ENCODE results near the gene TMEM135.

The TMEM135 gene

DNA sequence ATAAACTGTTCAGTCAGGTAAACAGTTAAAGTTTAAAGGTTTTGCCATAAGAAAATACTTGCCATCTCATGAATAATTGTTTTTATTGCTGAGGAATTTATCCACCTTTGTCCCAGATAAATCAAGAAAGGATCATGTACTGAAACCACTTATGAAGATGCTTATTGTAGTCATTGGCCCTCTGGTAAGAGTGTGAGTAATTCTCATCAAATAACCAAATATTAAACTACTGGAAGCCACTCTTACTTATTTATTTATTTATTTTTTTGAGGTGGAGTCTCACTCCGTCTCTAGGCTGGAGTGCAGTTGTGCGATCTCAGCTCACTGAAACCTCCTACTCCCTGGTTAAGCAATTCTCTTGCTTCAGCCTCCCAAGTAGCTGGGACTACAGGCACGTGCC is 35.1 kb downstream of the TMEM135 start:
- no peaks in the 10 kb centered on the region for H3K9me3 ChIP-seq (ENCODE audit: control insufficient read depth in 2 of 2, low read length in 2 of 2)
- no peak overlapping the region for H3K9ac ChIP-seq (ENCODE audit: low read depth in 1 of 2, low read length in 2 of 2)
- H3K36me3 ChIP-seq (ENCODE audit: control insufficient read depth in 2 of 2, insufficient read depth in 2 of 2, low read length in 2 of 2), result peaks cover 14 to 21% of the 10 kb centered on the region in 2 donors
- no peaks in the 10 kb centered on the region for H3K27me3 ChIP-seq (ENCODE audit: control insufficient read depth in 2 of 2, insufficient read depth in 2 of 2, low read length in 2 of 2)
- H3K4me1 ChIP-seq (ENCODE audit: control insufficient read depth in 2 of 2, insufficient read depth in 2 of 2, low read length in 2 of 2), result peaks cover 0 to under 1% of the 10 kb centered on the region in 2 donors
- H3K4me3 ChIP-seq (ENCODE audit: low read length in 2 of 2), result no peak overlapping the region
- H3K27ac ChIP-seq (ENCODE audit: low read depth in 2 of 2, low read length in 2 of 2), result no peak overlapping the region

DNA sequence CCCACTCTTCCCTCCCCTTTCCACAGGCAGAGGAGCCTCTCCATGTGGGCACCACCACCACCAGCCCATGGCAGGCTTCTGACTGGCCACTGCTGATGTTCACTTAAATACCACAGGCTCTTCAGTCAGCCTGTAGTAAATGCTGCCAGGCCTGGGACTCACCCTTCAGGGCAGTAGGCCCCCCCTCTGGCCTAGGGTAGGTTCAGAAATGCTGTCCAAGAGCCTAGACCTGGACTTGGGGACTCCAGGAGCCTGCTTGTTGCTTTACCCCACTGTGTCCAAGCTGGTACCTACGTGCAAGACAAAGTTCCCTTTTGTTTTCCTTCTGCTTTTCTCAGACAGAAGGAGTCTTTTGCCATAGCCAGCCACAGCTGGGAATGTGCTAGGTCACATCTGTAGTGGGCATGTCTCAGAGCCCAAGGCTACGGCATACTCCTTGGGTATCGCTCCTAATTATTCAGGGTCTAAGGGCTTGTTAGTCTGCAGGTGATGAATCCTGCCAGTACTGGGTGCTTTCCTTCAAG is 38.6 kb downstream of the TMEM135 start:
- H3K9ac ChIP-seq (ENCODE audit: low read depth in 1 of 2, low read length in 2 of 2), result no peak overlapping the region
- no peak overlapping the region for H3K4me3 ChIP-seq (ENCODE audit: low read length in 2 of 2)
- no peaks in the 10 kb centered on the region for H3K27me3 ChIP-seq (ENCODE audit: control insufficient read depth in 2 of 2, insufficient read depth in 2 of 2, low read length in 2 of 2)
- no peaks in the 10 kb centered on the region for H3K4me1 ChIP-seq (ENCODE audit: control insufficient read depth in 2 of 2, insufficient read depth in 2 of 2, low read length in 2 of 2)
- no peak overlapping the region for H3K27ac ChIP-seq (ENCODE audit: low read depth in 2 of 2, low read length in 2 of 2)
- H3K36me3 ChIP-seq (ENCODE audit: control insufficient read depth in 2 of 2, insufficient read depth in 2 of 2, low read length in 2 of 2), result peaks cover 14 to 21% of the 10 kb centered on the region in 2 donors
- no peaks in the 10 kb centered on the region for H3K9me3 ChIP-seq (ENCODE audit: control insufficient read depth in 2 of 2, low read length in 2 of 2)

DNA sequence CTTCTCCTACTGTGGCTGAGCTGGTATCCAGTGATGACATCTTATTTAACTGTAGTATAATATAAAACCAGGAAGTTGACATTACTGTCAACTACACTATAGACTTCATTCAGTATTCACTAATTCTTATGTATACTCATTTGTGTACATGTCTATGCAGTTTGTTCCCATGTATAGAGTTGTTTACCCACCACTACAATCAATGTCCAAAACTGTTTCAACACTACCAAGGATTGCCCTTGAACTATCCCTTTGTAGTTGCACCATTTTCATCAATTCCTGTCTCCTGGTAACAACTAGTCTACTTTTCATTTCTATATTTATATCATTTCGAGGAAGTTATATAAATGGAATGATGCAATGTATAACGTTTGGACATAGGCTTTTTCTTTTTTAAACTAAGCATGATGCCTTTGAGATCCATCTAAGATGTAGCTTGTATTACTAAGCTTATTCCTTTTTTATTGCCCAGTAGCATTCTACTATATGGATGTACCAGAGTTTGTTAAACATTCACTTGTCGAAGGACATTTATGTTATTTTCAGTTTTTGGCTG is 39.2 kb downstream of the TMEM135 start:
- no peaks in the 10 kb centered on the region for H3K4me1 ChIP-seq (ENCODE audit: control insufficient read depth in 2 of 2, insufficient read depth in 2 of 2, low read length in 2 of 2)
- H3K9me3 ChIP-seq (ENCODE audit: control insufficient read depth in 2 of 2, low read length in 2 of 2), result no peaks in the 10 kb centered on the region
- no peaks in the 10 kb centered on the region for H3K27me3 ChIP-seq (ENCODE audit: control insufficient read depth in 2 of 2, insufficient read depth in 2 of 2, low read length in 2 of 2)
- peaks cover 14 to 19% of the 10 kb centered on the region in 2 donors for H3K36me3 ChIP-seq (ENCODE audit: control insufficient read depth in 2 of 2, insufficient read depth in 2 of 2, low read length in 2 of 2)
- H3K27ac ChIP-seq (ENCODE audit: low read depth in 2 of 2, low read length in 2 of 2), result no peak overlapping the region
- no peak overlapping the region for H3K4me3 ChIP-seq (ENCODE audit: low read length in 2 of 2)
- no peak overlapping the region for H3K9ac ChIP-seq (ENCODE audit: low read depth in 1 of 2, low read length in 2 of 2)

DNA sequence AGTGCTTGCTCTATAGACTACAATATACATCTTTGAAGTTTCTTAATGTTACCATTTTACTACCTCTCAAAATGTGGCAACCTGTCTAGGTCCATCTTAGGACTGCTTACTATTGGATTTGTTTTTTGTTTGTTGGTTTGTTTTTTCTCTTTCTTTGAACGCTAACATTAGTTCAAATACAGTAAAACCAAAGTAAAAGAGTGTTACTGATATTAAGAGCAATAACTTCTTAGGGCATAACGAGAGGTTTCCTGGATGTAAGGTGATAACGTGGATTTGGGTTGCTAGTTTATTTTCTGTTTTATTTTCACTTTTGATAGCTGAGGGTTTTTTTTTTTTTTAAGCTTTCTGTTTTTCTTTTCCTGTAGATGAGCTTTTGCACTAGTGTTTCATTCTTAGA is 43.6 kb downstream of the TMEM135 start:
- no peak overlapping the region for H3K9ac ChIP-seq (ENCODE audit: low read depth in 1 of 2, low read length in 2 of 2)
- no peaks in the 10 kb centered on the region for H3K4me1 ChIP-seq (ENCODE audit: control insufficient read depth in 2 of 2, insufficient read depth in 2 of 2, low read length in 2 of 2)
- no peaks in the 10 kb centered on the region for H3K9me3 ChIP-seq (ENCODE audit: control insufficient read depth in 2 of 2, low read length in 2 of 2)
- no peak overlapping the region for H3K27ac ChIP-seq (ENCODE audit: low read depth in 2 of 2, low read length in 2 of 2)
- peak overlapping the region in 1 of 2 donors; percentile 48 for H3K4me3 ChIP-seq (ENCODE audit: low read length in 2 of 2)
- H3K27me3 ChIP-seq (ENCODE audit: control insufficient read depth in 2 of 2, insufficient read depth in 2 of 2, low read length in 2 of 2), result no peaks in the 10 kb centered on the region
- H3K36me3 ChIP-seq (ENCODE audit: control insufficient read depth in 2 of 2, insufficient read depth in 2 of 2, low read length in 2 of 2), result peaks cover 6 to 7% of the 10 kb centered on the region in 2 donors

DNA sequence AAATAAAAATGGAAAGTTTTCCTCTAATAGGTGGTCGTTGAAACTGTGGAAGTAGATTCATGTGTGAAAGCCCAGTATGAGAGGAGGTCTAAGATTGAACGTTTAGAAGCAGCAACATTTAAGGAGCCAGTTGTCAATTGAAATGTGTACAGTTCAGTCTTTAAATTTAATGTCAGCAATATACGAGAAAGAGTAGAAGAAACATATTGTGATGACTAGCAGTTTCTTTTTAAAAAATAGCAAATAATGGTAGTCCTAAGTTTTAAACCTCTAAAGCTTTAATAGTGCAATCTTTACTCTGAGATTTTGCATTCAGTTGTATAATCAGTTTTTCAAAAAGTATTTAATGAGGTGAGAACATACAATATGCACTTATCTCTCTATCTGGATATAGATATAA is 44.9 kb downstream of the TMEM135 start:
- Histone ChIP-seq H3K9ac (ENCODE audit: low read depth in 1 of 2, low read length in 2 of 2) (no peak overlapping the region), H3K27ac (ENCODE audit: low read depth in 2 of 2, low read length in 2 of 2) (no peak overlapping the region), H3K9me3 (ENCODE audit: control insufficient read depth in 2 of 2, low read length in 2 of 2) (no peaks in the 10 kb centered on the region), H3K36me3 (ENCODE audit: control insufficient read depth in 2 of 2, insufficient read depth in 2 of 2, low read length in 2 of 2) (no peaks in the 10 kb centered on the region), H3K27me3 (ENCODE audit: control insufficient read depth in 2 of 2, insufficient read depth in 2 of 2, low read length in 2 of 2) (no peaks in the 10 kb centered on the region), H3K4me1 (ENCODE audit: control insufficient read depth in 2 of 2, insufficient read depth in 2 of 2, low read length in 2 of 2) (no peaks in the 10 kb centered on the region), H3K4me3 (ENCODE audit: low read length in 2 of 2) (no peak overlapping the region)

DNA sequence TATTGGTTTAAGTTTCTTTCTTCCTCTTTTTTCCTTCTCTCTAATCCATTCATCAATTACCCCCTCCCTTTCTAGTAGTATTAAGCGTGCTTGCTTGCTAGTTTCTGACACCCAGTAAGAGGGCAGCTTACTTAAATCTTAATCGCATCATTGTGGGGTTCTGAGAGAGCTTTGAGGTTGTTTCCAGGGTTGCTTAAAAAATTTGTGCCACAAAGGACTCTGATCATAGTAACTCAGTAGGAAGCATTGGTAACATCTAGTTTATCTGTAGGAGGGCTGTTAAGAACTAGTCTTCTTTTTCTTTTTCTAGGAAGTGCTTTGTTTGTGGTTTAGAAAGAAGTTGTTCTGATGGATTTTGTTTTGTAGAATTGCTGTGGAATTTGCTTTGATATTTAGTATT is 45.3 kb downstream of the TMEM135 start:
- Histone ChIP-seq H3K27me3 (ENCODE audit: control insufficient read depth in 2 of 2, insufficient read depth in 2 of 2, low read length in 2 of 2) (no peaks in the 10 kb centered on the region), H3K4me3 (ENCODE audit: low read length in 2 of 2) (no peak overlapping the region), H3K4me1 (ENCODE audit: control insufficient read depth in 2 of 2, insufficient read depth in 2 of 2, low read length in 2 of 2) (no peaks in the 10 kb centered on the region), H3K36me3 (ENCODE audit: control insufficient read depth in 2 of 2, insufficient read depth in 2 of 2, low read length in 2 of 2) (no peaks in the 10 kb centered on the region), H3K9ac (ENCODE audit: low read depth in 1 of 2, low read length in 2 of 2) (no peak overlapping the region), H3K27ac (ENCODE audit: low read depth in 2 of 2, low read length in 2 of 2) (no peak overlapping the region), H3K9me3 (ENCODE audit: control insufficient read depth in 2 of 2, low read length in 2 of 2) (no peaks in the 10 kb centered on the region)

DNA sequence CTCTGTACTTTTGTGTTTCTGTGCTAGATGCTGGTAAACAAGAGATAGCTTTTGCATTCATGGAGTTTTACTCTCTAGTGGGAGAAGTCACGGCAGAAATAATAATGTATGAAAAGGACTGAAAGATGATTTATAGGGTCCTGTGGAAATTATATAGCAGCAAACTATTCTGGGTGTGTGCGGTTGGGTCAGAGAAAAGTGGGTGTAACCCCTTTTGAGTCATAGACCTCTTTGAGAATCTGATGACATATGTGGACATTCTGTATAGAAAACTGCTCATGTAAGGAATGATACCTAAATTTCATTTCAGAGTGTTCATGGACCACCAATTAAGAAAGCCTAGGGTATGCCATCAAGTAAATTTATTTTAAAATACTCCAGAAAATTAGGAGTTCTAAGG is 54.4 kb downstream of the TMEM135 start:
- H3K27ac ChIP-seq (ENCODE audit: low read depth in 2 of 2, low read length in 2 of 2), result no peak overlapping the region
- H3K9ac ChIP-seq (ENCODE audit: low read depth in 1 of 2, low read length in 2 of 2), result no peak overlapping the region
- no peaks in the 10 kb centered on the region for H3K27me3 ChIP-seq (ENCODE audit: control insufficient read depth in 2 of 2, insufficient read depth in 2 of 2, low read length in 2 of 2)
- no peaks in the 10 kb centered on the region for H3K4me1 ChIP-seq (ENCODE audit: control insufficient read depth in 2 of 2, insufficient read depth in 2 of 2, low read length in 2 of 2)
- H3K36me3 ChIP-seq (ENCODE audit: control insufficient read depth in 2 of 2, insufficient read depth in 2 of 2, low read length in 2 of 2), result no peaks in the 10 kb centered on the region
- peaks cover 0 to 5% of the 10 kb centered on the region in 2 donors for H3K9me3 ChIP-seq (ENCODE audit: control insufficient read depth in 2 of 2, low read length in 2 of 2)
- no peak overlapping the region for H3K4me3 ChIP-seq (ENCODE audit: low read length in 2 of 2)

DNA sequence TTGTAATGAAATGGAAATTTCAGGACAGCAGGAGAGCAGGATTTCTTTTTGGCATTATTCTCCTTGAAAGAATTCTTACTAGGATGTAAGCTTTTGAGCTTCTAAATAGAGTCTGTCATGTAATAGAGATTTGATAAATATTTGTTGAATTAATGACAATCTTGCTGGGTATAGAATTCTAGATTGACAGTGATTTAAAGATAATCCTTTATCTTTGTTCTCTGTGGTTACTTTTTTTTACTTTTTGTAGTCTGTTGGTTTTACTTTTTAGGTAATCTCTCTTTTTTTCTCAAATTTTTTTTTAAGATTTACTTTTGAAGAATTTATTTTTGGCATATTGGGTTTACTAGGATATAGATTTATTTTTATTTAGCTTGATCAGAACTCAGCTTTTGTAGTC is 54.8 kb downstream of the TMEM135 start:
- peaks cover 0 to 5% of the 10 kb centered on the region in 2 donors for H3K9me3 ChIP-seq (ENCODE audit: control insufficient read depth in 2 of 2, low read length in 2 of 2)
- no peaks in the 10 kb centered on the region for H3K36me3 ChIP-seq (ENCODE audit: control insufficient read depth in 2 of 2, insufficient read depth in 2 of 2, low read length in 2 of 2)
- no peaks in the 10 kb centered on the region for H3K27me3 ChIP-seq (ENCODE audit: control insufficient read depth in 2 of 2, insufficient read depth in 2 of 2, low read length in 2 of 2)
- H3K4me1 ChIP-seq (ENCODE audit: control insufficient read depth in 2 of 2, insufficient read depth in 2 of 2, low read length in 2 of 2), result peaks cover 0 to under 1% of the 10 kb centered on the region in 2 donors
- H3K9ac ChIP-seq (ENCODE audit: low read depth in 1 of 2, low read length in 2 of 2), result no peak overlapping the region
- no peak overlapping the region for H3K4me3 ChIP-seq (ENCODE audit: low read length in 2 of 2)
- no peak overlapping the region for H3K27ac ChIP-seq (ENCODE audit: low read depth in 2 of 2, low read length in 2 of 2)

DNA sequence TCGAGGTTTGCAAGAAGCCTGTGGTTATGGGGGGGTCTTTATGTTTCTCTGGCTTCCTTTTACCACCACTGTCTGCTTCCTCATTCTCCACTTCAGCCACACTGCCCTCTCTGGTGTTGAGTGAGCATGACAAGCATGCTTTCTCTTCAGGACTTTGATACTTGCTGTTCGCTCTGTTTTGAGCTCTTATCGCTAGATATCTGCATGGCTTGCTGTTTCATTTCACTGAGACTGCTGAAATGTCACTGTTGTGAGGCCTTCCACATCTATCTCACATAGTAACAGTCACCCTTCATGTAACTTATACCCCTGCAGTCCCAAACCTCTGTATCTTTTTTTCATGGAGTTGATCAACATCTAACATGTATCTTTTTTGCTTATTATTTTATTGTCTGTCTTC is 59.8 kb downstream of the TMEM135 start:
- Histone ChIP-seq H3K27ac (ENCODE audit: low read depth in 2 of 2, low read length in 2 of 2) (no peak overlapping the region), H3K9ac (ENCODE audit: low read depth in 1 of 2, low read length in 2 of 2) (peak overlapping the region in 1 of 2 donors; percentile 35), H3K36me3 (ENCODE audit: control insufficient read depth in 2 of 2, insufficient read depth in 2 of 2, low read length in 2 of 2) (no peaks in the 10 kb centered on the region), H3K4me3 (ENCODE audit: low read length in 2 of 2) (no peak overlapping the region), H3K9me3 (ENCODE audit: control insufficient read depth in 2 of 2, low read length in 2 of 2) (no peaks in the 10 kb centered on the region), H3K27me3 (ENCODE audit: control insufficient read depth in 2 of 2, insufficient read depth in 2 of 2, low read length in 2 of 2) (no peaks in the 10 kb centered on the region), H3K4me1 (ENCODE audit: control insufficient read depth in 2 of 2, insufficient read depth in 2 of 2, low read length in 2 of 2) (peaks cover 0 to 2% of the 10 kb centered on the region in 2 donors)

DNA sequence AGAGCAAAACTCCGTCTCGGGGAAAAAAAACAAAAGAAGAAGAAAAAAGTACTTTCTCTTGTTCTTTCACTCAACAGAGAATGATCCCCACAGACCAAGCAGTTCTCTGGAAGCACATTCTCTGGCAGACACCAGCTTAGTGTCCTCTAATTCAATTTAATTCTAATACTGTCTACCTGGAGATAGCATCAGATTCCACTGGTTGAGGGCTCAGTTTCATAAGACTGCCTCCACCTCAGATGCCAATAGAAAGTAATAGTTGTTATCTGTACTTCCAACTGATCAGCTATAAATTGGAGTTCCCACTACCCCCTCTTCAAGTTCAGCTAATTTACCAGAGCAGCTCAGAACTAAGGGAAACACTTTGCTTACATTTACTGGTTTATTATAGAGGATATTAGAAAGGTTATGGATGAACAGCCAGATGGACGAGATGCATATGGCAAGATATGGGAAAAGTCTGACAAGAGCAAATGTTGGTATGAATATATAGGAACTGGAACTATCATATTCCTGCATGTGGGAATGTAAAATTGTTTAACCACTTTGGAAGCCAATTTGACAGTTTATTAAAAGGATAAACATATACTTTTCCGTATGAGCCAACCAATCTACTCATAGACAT is 64.3 kb downstream of the TMEM135 start:
- Histone ChIP-seq H3K36me3 (ENCODE audit: control insufficient read depth in 2 of 2, insufficient read depth in 2 of 2, low read length in 2 of 2) (no peaks in the 10 kb centered on the region), H3K27me3 (ENCODE audit: control insufficient read depth in 2 of 2, insufficient read depth in 2 of 2, low read length in 2 of 2) (no peaks in the 10 kb centered on the region), H3K4me3 (ENCODE audit: low read length in 2 of 2) (no peak overlapping the region), H3K4me1 (ENCODE audit: control insufficient read depth in 2 of 2, insufficient read depth in 2 of 2, low read length in 2 of 2) (peaks cover 0 to 2% of the 10 kb centered on the region in 2 donors), H3K27ac (ENCODE audit: low read depth in 2 of 2, low read length in 2 of 2) (no peak overlapping the region), H3K9me3 (ENCODE audit: control insufficient read depth in 2 of 2, low read length in 2 of 2) (no peaks in the 10 kb centered on the region), H3K9ac (ENCODE audit: low read depth in 1 of 2, low read length in 2 of 2) (no peak overlapping the region)

Measured in mucosa of rectum (tissue), 2 donors.